Endothelial cell of umbilical vein (primary cell): ENCODE results near the gene CBL.

Source experiments
- GATA2 ChIP-seq: IDR thresholded peaks from 2 replicates; pipeline ENCODE4 v1.7.0; 2011; ENCODE audit warnings: low read depth, mild to moderate bottlenecking, moderate library complexity, mixed read lengths, low read length; ENCODE audit not compliant: insufficient read length, insufficient read depth
- JUN ChIP-seq: IDR thresholded peaks from 2 replicates; pipeline ENCODE4 v1.6.1; 2011; ENCODE audit warnings: borderline replicate concordance, low read depth; ENCODE audit not compliant: insufficient read length, insufficient read depth
- POLR2A ChIP-seq: IDR thresholded peaks from 2 replicates; pipeline ENCODE4 v1.6.1; 2012; ENCODE audit warnings: low read depth, mild to moderate bottlenecking, control low read depth, low read length
- POLR2AphosphoS5 ChIP-seq: IDR thresholded peaks from 2 replicates; pipeline ENCODE4 v1.6.1; 2012; ENCODE audit warnings: low read depth, mild to moderate bottlenecking, control low read depth, low read length, moderate library complexity; ENCODE audit not compliant: insufficient read depth
- TF ChIP-seq, protein P1 (sequence below), 2 donors: IDR thresholded peaks; 1 replicate in 1 of 2; 2 replicates in 1 of 2; pipeline ENCODE4 v1.5.1; 2011; ENCODE audit warnings: low read length in 2 of 2, mild to moderate bottlenecking in 2 of 2, moderate library complexity in 2 of 2, control low read depth in 1 of 2, inconsistent platforms in 1 of 2, low read depth in 1 of 2; ENCODE audit not compliant: insufficient read depth in 1 of 2; ENCODE audit errors: extremely low read depth in 1 of 2
- TF ChIP-seq, protein P2 (sequence below): IDR thresholded peaks from 2 replicates; pipeline ENCODE4 v1.6.1; 2011; ENCODE audit not compliant: insufficient read depth, insufficient read length

DNA sequence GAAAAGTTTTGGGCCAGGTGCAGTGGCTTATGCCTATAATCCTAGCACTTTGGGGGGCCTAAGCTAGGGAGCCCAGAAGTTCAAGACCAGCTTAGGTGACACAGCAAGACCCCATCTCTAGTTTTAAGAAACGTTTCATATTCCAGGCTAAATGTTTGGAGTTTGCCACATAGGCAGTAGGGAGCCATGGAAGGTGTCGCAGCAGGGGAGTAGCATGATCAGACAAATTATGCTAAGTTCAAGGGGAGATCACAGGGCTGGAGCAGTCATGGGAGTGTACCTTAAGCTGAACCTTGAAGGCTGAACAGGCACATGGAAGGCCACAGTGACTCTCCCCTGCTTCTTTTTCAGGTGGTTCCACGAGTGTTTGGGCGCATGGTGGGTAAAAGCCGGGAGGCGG lies 26.8 kb upstream of the CBL start:
- TF ChIP-seq POLR2A, result no peak
- TF ChIP-seq, protein P1, sequence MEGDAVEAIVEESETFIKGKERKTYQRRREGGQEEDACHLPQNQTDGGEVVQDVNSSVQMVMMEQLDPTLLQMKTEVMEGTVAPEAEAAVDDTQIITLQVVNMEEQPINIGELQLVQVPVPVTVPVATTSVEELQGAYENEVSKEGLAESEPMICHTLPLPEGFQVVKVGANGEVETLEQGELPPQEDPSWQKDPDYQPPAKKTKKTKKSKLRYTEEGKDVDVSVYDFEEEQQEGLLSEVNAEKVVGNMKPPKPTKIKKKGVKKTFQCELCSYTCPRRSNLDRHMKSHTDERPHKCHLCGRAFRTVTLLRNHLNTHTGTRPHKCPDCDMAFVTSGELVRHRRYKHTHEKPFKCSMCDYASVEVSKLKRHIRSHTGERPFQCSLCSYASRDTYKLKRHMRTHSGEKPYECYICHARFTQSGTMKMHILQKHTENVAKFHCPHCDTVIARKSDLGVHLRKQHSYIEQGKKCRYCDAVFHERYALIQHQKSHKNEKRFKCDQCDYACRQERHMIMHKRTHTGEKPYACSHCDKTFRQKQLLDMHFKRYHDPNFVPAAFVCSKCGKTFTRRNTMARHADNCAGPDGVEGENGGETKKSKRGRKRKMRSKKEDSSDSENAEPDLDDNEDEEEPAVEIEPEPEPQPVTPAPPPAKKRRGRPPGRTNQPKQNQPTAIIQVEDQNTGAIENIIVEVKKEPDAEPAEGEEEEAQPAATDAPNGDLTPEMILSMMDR (IDR thresholded peaks at IDR 0.05; ENCODE audit: extremely low read depth in 1 of 2, insufficient read depth in 1 of 2, low read depth in 1 of 2, low read length in 2 of 2), result no peak
- TF ChIP-seq POLR2AphosphoS5, result no peak
- TF ChIP-seq GATA2, result no peak
- TF ChIP-seq, protein P2, sequence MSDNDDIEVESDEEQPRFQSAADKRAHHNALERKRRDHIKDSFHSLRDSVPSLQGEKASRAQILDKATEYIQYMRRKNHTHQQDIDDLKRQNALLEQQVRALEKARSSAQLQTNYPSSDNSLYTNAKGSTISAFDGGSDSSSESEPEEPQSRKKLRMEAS, result no peak
- TF ChIP-seq JUN, result no peak
